Activated CD8-positive, alpha-beta memory T cell treated with anti-CD3 and anti-CD28 coated beads, Interleukin-2, amount 50 U/mL, for 24 hours (primary cell): ENCODE data around the gene SLC27A2.

Source experiments
- DNase-seq: peaks from one replicate; pipeline ENCODE4 v3.0.0-alpha.2; 2020; ENCODE audit errors: extremely low read depth

Gene SLC27A2

DNA sequence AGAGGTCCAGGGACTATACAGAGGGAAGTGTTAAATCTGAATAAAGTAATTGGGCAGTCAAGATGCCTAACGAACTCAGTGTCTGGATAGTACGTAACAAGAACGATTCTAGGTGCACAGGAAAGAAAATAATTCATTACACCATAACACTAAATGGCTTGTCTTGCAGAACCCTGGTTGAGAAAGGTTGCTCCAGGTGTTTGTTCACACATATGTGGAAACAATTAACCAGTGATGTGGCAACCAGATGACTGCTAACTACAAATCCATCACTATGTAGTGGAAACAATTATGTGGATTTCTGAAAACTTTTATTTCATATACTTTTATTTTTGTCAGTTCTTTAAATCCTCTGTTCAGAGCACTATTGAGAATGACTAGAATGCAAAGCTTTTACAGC is 93.9 kb downstream of the SLC27A2 start:
- no peak for DNase-seq

- no peak for DNase-seq
Measured at GRCh38 chr15:50277370-50277769, 95.4 kb downstream of the SLC27A2 start.

GRCh38 chr15:50278496-50278895 is 96.5 kb downstream of the SLC27A2 start:
- no peak for DNase-seq

DNA sequence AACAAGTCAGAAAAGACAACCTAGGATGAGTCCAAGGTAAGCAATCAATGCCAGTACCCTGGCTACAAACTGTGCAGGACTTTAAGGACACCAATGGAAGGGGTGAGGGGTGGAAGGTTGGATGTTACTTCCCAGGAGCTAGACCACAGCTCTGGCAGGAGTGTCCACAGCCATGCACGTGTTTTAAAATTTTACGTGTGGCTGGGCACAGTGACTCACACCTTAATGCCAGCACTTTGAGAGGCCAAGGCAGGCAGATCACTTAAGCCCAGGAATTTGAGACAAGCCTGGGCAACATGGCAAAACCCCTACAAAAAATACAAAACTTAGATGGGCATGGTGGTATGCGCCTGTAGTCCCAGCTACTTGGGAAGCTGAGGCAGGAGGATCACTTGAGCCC is 98.3 kb downstream of the SLC27A2 start:
- no peak for DNase-seq

DNA sequence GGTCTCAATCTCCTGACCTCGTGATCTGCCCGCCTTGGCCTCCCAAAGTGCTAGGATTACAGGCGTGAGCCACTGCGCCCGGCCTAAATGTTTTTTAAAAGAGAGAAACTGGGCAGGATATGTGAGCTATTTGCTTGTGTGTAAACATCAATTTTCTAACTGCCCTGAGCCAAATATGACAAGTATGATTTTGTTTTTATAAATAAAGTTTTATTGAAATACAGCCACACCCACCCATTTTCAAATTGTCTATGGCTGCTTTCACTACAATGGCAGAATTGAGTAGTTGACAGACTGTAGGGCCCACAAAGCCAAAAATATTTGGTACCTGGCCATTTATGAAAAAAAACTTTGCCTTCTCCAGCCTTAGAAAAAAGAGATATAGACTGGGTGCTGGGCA is 99.4 kb downstream of the SLC27A2 start:
- DNase-seq = no peak
